ENCODE measurements around the gene EFNB1. TPM values are rescaled to one million over a fixed set of nuclear protein-coding genes. Genes with fewer than 3 reads are reported as not detected.

Gene EFNB1
- total RNA-seq, 1 experiment from 2014 or later: 78.1 TPM

DNA sequence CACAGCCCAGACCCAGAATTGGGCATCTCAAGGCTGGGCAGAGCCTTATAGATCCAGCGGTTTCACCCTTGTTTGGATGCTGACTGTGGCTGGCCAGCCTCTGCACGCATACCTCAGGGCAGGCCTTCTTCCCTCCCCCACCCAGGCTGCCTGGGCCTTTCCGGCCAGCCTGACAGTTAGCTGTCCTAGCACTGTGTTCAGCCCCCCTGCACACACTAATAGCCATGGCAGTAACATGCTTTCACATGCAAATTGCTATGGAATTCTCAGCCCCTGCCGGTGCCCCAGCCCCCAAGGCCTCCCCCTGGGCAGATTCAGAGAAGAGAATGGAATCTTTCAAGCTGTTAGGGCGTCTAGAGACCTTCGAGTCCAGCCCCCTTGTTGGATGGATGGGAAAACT lies 17.7 kb downstream of the EFNB1 start:
- no peak for DNase-seq (ENCODE audit: low spot score)
- peak overlapping the region; percentile 10 for H3K27ac ChIP-seq (ENCODE audit: low read depth, low read length, poor library complexity, severe bottlenecking)
- TF ChIP-seq, protein P1, sequence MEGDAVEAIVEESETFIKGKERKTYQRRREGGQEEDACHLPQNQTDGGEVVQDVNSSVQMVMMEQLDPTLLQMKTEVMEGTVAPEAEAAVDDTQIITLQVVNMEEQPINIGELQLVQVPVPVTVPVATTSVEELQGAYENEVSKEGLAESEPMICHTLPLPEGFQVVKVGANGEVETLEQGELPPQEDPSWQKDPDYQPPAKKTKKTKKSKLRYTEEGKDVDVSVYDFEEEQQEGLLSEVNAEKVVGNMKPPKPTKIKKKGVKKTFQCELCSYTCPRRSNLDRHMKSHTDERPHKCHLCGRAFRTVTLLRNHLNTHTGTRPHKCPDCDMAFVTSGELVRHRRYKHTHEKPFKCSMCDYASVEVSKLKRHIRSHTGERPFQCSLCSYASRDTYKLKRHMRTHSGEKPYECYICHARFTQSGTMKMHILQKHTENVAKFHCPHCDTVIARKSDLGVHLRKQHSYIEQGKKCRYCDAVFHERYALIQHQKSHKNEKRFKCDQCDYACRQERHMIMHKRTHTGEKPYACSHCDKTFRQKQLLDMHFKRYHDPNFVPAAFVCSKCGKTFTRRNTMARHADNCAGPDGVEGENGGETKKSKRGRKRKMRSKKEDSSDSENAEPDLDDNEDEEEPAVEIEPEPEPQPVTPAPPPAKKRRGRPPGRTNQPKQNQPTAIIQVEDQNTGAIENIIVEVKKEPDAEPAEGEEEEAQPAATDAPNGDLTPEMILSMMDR (conservative IDR thresholded peaks at IDR 0.05; ENCODE audit: low read depth, low read length): no peak
- TF ChIP-seq EZH2 (IDR thresholded peaks at IDR 0.05; ENCODE audit: borderline replicate concordance, low read depth, low read length, poor library complexity, severe bottlenecking): no peak
- intact Hi-C loops (cut with micrococcal nuclease; ENCODE audit: unreplicated experiment): no loop called here
- H3K4me1 ChIP-seq (ENCODE audit: insufficient read depth, low read length, poor library complexity, severe bottlenecking): no peaks in the 10 kb centered on the region
- H3K27me3 ChIP-seq (replicated peaks; ENCODE audit: insufficient read depth, low read depth, low read length, poor library complexity): no peaks in the 10 kb centered on the region
- POLR2A ChIA-PET (ENCODE audit: low non-redundant PET): no interaction called here
- CTCF ChIA-PET: no interaction called here
- H3K36me3 ChIP-seq (ENCODE audit: insufficient read depth, low read length, poor library complexity, severe bottlenecking): peaks cover 11% of the 10 kb centered on the region
- no TSS peak for BruUV-seq (replicated peaks)
- H3K9me3 ChIP-seq (ENCODE audit: low read depth, low read length, poor library complexity, severe bottlenecking): no peaks in the 10 kb centered on the region
- H3K4me3 ChIP-seq (ENCODE audit: low read depth, low read length, poor library complexity, severe bottlenecking): no peak overlapping the region

DNA sequence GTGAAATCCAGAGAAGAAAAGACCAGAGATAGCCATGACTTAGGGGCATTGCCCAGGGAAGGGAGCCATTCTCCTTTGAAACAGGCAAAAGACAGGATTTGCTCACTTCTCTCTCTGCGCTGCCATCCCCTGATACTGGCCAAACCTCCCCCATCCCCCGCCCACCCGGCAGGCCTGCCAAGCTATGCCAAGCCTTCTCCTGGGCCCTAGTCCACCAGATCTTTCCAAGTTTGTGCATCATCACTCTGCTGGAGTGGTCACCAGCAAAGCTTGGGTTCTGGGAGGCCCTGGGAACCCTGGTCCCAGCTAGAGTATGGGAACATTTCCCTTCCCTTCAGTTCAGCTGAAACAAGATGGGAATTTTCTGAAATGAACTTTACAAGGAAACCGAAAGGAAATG lies 18.4 kb downstream of the EFNB1 start:
- peaks cover 10% of the 10 kb centered on the region for H3K36me3 ChIP-seq (ENCODE audit: insufficient read depth, low read length, poor library complexity, severe bottlenecking)
- ChIA-PET CTCF (no interaction called here), POLR2A (ENCODE audit: low non-redundant PET) (interaction anchor here (0.6 kb wide), 1 partner anchor 136 kb away, joined by 8 read pairs; no protein-coding TSS in a partner anchor)
- no peak for TF ChIP-seq EZH2 (IDR thresholded peaks at IDR 0.05; ENCODE audit: borderline replicate concordance, low read depth, low read length, poor library complexity, severe bottlenecking)
- TF ChIP-seq, protein P1 (conservative IDR thresholded peaks at IDR 0.05; ENCODE audit: low read depth, low read length): no peak
- H3K4me3 ChIP-seq (ENCODE audit: low read depth, low read length, poor library complexity, severe bottlenecking): no peak overlapping the region
- no peaks in the 10 kb centered on the region for H3K27me3 ChIP-seq (replicated peaks; ENCODE audit: insufficient read depth, low read depth, low read length, poor library complexity)
- intact Hi-C loops (cut with micrococcal nuclease; ENCODE audit: unreplicated experiment): no loop called here
- H3K4me1 ChIP-seq (ENCODE audit: insufficient read depth, low read length, poor library complexity, severe bottlenecking): no peaks in the 10 kb centered on the region
- H3K9me3 ChIP-seq (ENCODE audit: low read depth, low read length, poor library complexity, severe bottlenecking): no peaks in the 10 kb centered on the region
- H3K27ac ChIP-seq (ENCODE audit: low read depth, low read length, poor library complexity, severe bottlenecking): peak overlapping the region; percentile 10
- no peak for DNase-seq (ENCODE audit: low spot score)
- no TSS peak for BruUV-seq (replicated peaks)

DNA sequence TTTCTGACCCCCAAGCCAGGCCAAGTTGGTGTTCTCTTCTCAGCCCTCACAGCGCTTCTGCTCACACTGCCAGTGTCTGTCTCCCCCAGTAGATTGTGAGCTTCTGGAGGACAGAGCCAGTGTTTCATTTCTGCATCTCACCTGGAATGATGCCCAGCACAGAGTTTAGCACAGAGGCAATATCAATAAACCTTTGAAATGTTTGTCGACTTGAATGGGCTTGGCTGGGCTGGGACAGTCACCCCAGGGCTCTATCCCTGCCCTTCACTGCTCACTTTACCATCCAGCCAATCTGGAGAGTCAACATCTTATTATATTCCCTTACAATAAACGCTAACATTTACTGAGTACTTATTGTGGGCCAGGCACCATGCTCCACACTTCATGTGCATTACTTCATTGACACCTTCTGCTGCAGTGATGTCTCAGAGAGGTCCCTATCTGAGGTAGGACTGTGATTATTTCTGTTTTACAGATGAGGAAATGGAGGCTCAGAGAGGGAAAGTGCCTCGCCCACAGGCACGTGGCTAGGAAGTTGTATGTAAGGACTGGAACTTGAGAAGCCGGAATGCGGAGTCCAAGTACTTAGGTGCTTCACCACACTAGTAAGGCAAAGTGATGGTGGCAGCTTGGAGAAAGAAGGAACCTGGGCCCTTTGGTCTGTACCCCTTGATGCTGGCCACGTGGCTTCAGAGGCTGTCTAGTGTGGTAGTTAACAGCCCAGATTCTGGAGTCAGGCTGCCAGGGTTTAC lies 19.5 kb downstream of the EFNB1 start:
- TF ChIP-seq EZH2 (IDR thresholded peaks at IDR 0.05; ENCODE audit: borderline replicate concordance, low read depth, low read length, poor library complexity, severe bottlenecking): no peak
- TF ChIP-seq, protein P1 (conservative IDR thresholded peaks at IDR 0.05; ENCODE audit: low read depth, low read length): no peak

More for the DNA sequence above, 19.5 kb downstream of the EFNB1 start:
- intact Hi-C loops (cut with micrococcal nuclease; ENCODE audit: unreplicated experiment): no loop called here
- H3K27ac ChIP-seq (ENCODE audit: low read depth, low read length, poor library complexity, severe bottlenecking): no peak overlapping the region
- POLR2A ChIA-PET (ENCODE audit: low non-redundant PET): interaction anchor here (0.5 kb wide), 1 partner anchor 383 kb away, joined by 12 read pairs; no protein-coding TSS in a partner anchor
- H3K9me3 ChIP-seq (ENCODE audit: low read depth, low read length, poor library complexity, severe bottlenecking): no peaks in the 10 kb centered on the region
- H3K27me3 ChIP-seq (replicated peaks; ENCODE audit: insufficient read depth, low read depth, low read length, poor library complexity): no peaks in the 10 kb centered on the region
- peaks cover 5% of the 10 kb centered on the region for H3K36me3 ChIP-seq (ENCODE audit: insufficient read depth, low read length, poor library complexity, severe bottlenecking)
- no TSS peak for BruUV-seq (replicated peaks)
- CTCF ChIA-PET: no interaction called here
- no peaks in the 10 kb centered on the region for H3K4me1 ChIP-seq (ENCODE audit: insufficient read depth, low read length, poor library complexity, severe bottlenecking)
- H3K4me3 ChIP-seq (ENCODE audit: low read depth, low read length, poor library complexity, severe bottlenecking): no peak overlapping the region
- DNase-seq (ENCODE audit: low spot score): no peak

Data from A673 (cell line).